ENCODE data around the gene OLA1. TPM values are rescaled to one million over a fixed set of nuclear protein-coding genes. Genes with fewer than 3 reads are reported as not detected.

Gene OLA1
- total RNA-seq, 1 experiment from 2014 or later: 126 TPM

DNA sequence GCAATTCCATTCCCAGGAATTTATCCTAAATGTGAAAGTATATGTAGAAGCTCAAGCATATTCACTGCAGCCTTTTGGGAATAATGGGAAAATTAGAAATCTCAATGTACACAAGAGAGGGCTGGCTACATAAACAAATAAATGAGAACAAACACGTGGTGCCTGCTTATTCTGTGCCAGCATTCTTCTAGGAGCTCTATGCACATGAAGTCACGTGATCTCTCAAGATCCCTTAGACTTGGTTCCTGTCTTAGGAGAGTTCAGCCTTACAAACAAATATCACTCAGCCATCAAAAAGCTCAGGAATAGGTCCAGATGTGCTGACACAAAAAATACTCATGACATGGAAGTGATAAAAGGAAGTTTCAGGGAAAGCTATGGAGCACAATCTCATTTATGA lies 190.3 kb downstream of the OLA1 start:
- POLR2A ChIA-PET: no interaction called here
- no peaks in the 10 kb centered on the region for H3K27me3 ChIP-seq (ENCODE audit: control insufficient read depth, insufficient read depth, low read length)
- 0 out of 2 replicates have a peak, but pooled peaks cover 2% of the 10 kb centered on the region for H3K4me1 ChIP-seq (ENCODE audit: control insufficient read depth, insufficient read depth, low read length)
- no peak for DNase-seq (ENCODE audit: low read depth, low spot score)
- BruUV-seq (replicated peaks): no TSS peak
- CTCF ChIA-PET: no interaction called here
- H3K4me3 ChIP-seq (ENCODE audit: low read depth in 2 of 2, low read length in 2 of 2): no peak overlapping the region
- ATAC-seq: no peak
- TF ChIP-seq TCF7L2 (IDR thresholded peaks at IDR 0.05; ENCODE audit: low read depth, low read length) (no peak), SIN3A (IDR thresholded peaks at IDR 0.05; ENCODE audit: borderline replicate concordance, insufficient read depth, low read depth, low read length) (no peak)
- TF ChIP-seq, protein P1, sequence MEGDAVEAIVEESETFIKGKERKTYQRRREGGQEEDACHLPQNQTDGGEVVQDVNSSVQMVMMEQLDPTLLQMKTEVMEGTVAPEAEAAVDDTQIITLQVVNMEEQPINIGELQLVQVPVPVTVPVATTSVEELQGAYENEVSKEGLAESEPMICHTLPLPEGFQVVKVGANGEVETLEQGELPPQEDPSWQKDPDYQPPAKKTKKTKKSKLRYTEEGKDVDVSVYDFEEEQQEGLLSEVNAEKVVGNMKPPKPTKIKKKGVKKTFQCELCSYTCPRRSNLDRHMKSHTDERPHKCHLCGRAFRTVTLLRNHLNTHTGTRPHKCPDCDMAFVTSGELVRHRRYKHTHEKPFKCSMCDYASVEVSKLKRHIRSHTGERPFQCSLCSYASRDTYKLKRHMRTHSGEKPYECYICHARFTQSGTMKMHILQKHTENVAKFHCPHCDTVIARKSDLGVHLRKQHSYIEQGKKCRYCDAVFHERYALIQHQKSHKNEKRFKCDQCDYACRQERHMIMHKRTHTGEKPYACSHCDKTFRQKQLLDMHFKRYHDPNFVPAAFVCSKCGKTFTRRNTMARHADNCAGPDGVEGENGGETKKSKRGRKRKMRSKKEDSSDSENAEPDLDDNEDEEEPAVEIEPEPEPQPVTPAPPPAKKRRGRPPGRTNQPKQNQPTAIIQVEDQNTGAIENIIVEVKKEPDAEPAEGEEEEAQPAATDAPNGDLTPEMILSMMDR (IDR thresholded peaks at IDR 0.05): no peak
- TF ChIP-seq, protein P2, sequence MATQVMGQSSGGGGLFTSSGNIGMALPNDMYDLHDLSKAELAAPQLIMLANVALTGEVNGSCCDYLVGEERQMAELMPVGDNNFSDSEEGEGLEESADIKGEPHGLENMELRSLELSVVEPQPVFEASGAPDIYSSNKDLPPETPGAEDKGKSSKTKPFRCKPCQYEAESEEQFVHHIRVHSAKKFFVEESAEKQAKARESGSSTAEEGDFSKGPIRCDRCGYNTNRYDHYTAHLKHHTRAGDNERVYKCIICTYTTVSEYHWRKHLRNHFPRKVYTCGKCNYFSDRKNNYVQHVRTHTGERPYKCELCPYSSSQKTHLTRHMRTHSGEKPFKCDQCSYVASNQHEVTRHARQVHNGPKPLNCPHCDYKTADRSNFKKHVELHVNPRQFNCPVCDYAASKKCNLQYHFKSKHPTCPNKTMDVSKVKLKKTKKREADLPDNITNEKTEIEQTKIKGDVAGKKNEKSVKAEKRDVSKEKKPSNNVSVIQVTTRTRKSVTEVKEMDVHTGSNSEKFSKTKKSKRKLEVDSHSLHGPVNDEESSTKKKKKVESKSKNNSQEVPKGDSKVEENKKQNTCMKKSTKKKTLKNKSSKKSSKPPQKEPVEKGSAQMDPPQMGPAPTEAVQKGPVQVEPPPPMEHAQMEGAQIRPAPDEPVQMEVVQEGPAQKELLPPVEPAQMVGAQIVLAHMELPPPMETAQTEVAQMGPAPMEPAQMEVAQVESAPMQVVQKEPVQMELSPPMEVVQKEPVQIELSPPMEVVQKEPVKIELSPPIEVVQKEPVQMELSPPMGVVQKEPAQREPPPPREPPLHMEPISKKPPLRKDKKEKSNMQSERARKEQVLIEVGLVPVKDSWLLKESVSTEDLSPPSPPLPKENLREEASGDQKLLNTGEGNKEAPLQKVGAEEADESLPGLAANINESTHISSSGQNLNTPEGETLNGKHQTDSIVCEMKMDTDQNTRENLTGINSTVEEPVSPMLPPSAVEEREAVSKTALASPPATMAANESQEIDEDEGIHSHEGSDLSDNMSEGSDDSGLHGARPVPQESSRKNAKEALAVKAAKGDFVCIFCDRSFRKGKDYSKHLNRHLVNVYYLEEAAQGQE (IDR thresholded peaks at IDR 0.05; ENCODE audit: insufficient read depth in 1 of 2, low read depth in 2 of 2, low read length in 1 of 2): no peak
- in situ Hi-C loops (cut with HindIII; ENCODE audit: low pct_unique_long_range_greater_than_20kb, low sequenced_read_pairs): no loop called here
- no peak overlapping the region for H3K27ac ChIP-seq (ENCODE audit: low read length)
- no peaks in the 10 kb centered on the region for H3K9me3 ChIP-seq (ENCODE audit: control insufficient read depth, insufficient read depth, low read depth, low read length)
- H3K36me3 ChIP-seq (ENCODE audit: control insufficient read depth, insufficient read depth, low read length): no peaks in the 10 kb centered on the region
- intact Hi-C loops (cut with micrococcal nuclease; ENCODE audit: unreplicated experiment): no loop called here

DNA sequence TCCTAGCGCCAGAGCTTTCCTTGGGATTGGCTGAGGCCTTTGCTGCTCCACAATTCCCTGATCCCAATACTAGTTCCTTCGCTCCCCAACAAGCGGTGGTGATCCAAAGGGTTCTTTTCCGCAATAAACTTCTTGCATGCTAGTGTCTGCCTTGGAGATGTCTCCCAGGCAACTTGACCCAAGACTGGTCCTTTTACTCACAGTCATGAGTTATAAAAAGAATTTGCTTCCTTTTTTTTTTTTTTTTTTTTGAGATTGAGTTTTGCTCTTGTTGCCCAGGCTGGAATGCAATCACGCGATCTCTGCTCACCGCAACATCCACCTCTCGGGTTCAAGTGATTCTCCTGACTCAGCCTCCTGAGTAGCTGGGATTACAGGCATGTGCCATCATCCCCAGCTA lies 193.4 kb downstream of the OLA1 start:
- H3K9me3 ChIP-seq (ENCODE audit: control insufficient read depth, insufficient read depth, low read depth, low read length): no peaks in the 10 kb centered on the region
- H3K36me3 ChIP-seq (ENCODE audit: control insufficient read depth, insufficient read depth, low read length): no peaks in the 10 kb centered on the region
- no peak for ATAC-seq
- ChIA-PET POLR2A (no interaction called here), CTCF (no interaction called here)
- no peak for DNase-seq (ENCODE audit: low read depth, low spot score)
- no peaks in the 10 kb centered on the region for H3K27me3 ChIP-seq (ENCODE audit: control insufficient read depth, insufficient read depth, low read length)
- H3K4me3 ChIP-seq (ENCODE audit: low read depth in 2 of 2, low read length in 2 of 2): no peak overlapping the region
- in situ Hi-C loops (cut with HindIII; ENCODE audit: low pct_unique_long_range_greater_than_20kb, low sequenced_read_pairs) (no loop called here), intact Hi-C loops (cut with micrococcal nuclease; ENCODE audit: unreplicated experiment) (no loop called here)
- H3K4me1 ChIP-seq (ENCODE audit: control insufficient read depth, insufficient read depth, low read length): 0 out of 2 replicates have a peak, but pooled peaks cover 2% of the 10 kb centered on the region
- TF ChIP-seq, protein P2 (IDR thresholded peaks at IDR 0.05; ENCODE audit: insufficient read depth in 1 of 2, low read depth in 2 of 2, low read length in 1 of 2): no peak
- TF ChIP-seq, protein P1 (IDR thresholded peaks at IDR 0.05): no peak
- no peak for TF ChIP-seq SIN3A (IDR thresholded peaks at IDR 0.05; ENCODE audit: borderline replicate concordance, insufficient read depth, low read depth, low read length)
- no peak for TF ChIP-seq POLR2AphosphoS5 (IDR thresholded peaks at IDR 0.05; ENCODE audit: low read depth, low read length)
- TF ChIP-seq TCF7L2 (IDR thresholded peaks at IDR 0.05; ENCODE audit: low read depth, low read length): no peak
- no TSS peak for BruUV-seq (replicated peaks)
- H3K27ac ChIP-seq (ENCODE audit: low read length): no peak overlapping the region
